Endodermal cell (in vitro differentiated cells): ENCODE measurements around the gene DLD. TPM values are rescaled to one million over a fixed set of nuclear protein-coding genes. Genes with fewer than 3 reads are reported as not detected.

Experiments
- DNase-seq: peaks from one replicate; pipeline ENCODE4 v3.0.0-alpha.2; 2017
- H3K27ac ChIP-seq: 2 replicates; pipeline ENCODE4 v1.5.1; 2013; ENCODE audit warnings: mild to moderate bottlenecking, low read depth, low read length, moderate library complexity
- H3K27me3 ChIP-seq: 2 replicates; pipeline ENCODE4 v1.6.1; 2013; ENCODE audit warnings: mild to moderate bottlenecking, low read length, moderate library complexity; ENCODE audit not compliant: insufficient read depth, control insufficient read depth, poor library complexity, severe bottlenecking
- H3K36me3 ChIP-seq: 2 replicates; pipeline ENCODE4 v1.7.0; 2013; ENCODE audit warnings: mild to moderate bottlenecking, low read length, moderate library complexity; ENCODE audit not compliant: control insufficient read depth, insufficient read depth
- H3K4me1 ChIP-seq: one replicate; pipeline ENCODE4 v1.7.0; 2013; ENCODE audit warnings: low read length; ENCODE audit not compliant: control insufficient read depth, insufficient read depth
- H3K4me3 ChIP-seq: 2 replicates; pipeline ENCODE4 v1.5.1; 2013; ENCODE audit warnings: mild to moderate bottlenecking, low read length, moderate library complexity
- H3K9ac ChIP-seq: 2 replicates; pipeline ENCODE4 v1.6.1; 2013; ENCODE audit warnings: mild to moderate bottlenecking, low read length, moderate library complexity; ENCODE audit not compliant: poor library complexity, severe bottlenecking; ENCODE audit errors: extremely low read depth
- H3K9me3 ChIP-seq: 2 replicates; pipeline ENCODE4 v1.6.1; 2013; ENCODE audit warnings: mild to moderate bottlenecking, low read length, moderate library complexity; ENCODE audit not compliant: control insufficient read depth
- H3K27ac Mint-ChIP-seq: 2 replicates; pipeline ENCODE4 v1.8.0; 2020; ENCODE audit warnings: mixed read lengths
- H3K27me3 Mint-ChIP-seq: 2 replicates; pipeline ENCODE4 v1.8.0; 2021; ENCODE audit warnings: mild to moderate bottlenecking, mixed read lengths; ENCODE audit not compliant: insufficient read depth
- H3K36me3 Mint-ChIP-seq: 2 replicates; pipeline ENCODE4 v1.8.0; 2020; ENCODE audit warnings: low read depth, mixed read lengths
- H3K4me1 Mint-ChIP-seq: 2 replicates; pipeline ENCODE4 v1.8.0; 2020; ENCODE audit warnings: mixed read lengths
- H3K4me3 Mint-ChIP-seq: 2 replicates; pipeline ENCODE4 v1.8.0; 2020; ENCODE audit warnings: mild to moderate bottlenecking, moderate library complexity, mixed read lengths
- H3K9me3 Mint-ChIP-seq: 2 replicates; pipeline ENCODE4 v1.8.0; 2020; ENCODE audit warnings: mild to moderate bottlenecking, mixed read lengths
- WGBS, 2 experiments: methylation state at CpG; one replicate each; pipeline versions ENCODE4 v1.1.5 to v1.1.7; 2013; ENCODE audit warnings: missing lambda C conversion rate in 2 of 2, mixed read lengths in 1 of 2; ENCODE audit not compliant: insufficient coverage in 1 of 2, insufficient read length in 1 of 2; 5-methylcytosine and 5-hydroxymethylcytosine counted together
- total RNA-seq, 2 donors: library from RNA; stranded (reverse); fragmentation: NEBNext Ultra II Directional in 1 of 2; extraction: Animal tissue kit (Norgen Biotek cat#: 25700) in 1 of 2; gene quantifications; 2 replicates in 1 of 2; 3 replicates in 1 of 2; pipeline ENCODE4 v1.2.1, GENCODE V29; 2021
- TF ChIP-seq, protein P1 (sequence below): fragments of 200-600 bp; sonication (generic); conservative IDR thresholded peaks from 2 replicates; pipeline ENCODE4 v1.5.0; 2021; ENCODE audit warnings: antibody characterized with exemption, mild to moderate bottlenecking

Gene DLD
- total RNA-seq, 2 donors from 2014 or later, result 82.4 to 82.5 TPM

DNA sequence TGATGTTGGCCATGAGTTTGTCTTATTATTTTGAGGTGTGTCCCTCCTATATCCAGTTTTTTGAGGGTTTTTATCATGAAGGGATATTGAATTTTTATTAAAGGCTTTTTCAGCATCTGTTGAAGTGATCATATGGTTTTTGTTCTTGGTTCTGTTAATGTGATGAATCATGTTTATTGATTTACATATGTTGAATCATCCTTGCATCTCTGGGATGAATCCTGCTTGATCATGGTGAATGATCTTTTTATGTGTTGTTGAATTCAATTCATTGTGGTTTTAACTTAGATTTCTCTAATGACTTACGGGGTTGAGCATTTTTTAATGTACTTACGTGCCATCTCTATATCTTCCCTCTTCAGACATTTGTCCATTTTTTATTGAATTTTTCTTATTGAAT lies 22.9 kb downstream of the DLD start:
- H3K27ac Mint-ChIP-seq, result no peak overlapping the region
- no peak for DNase-seq
- Histone ChIP-seq H3K4me1 (no peaks in the 10 kb centered on the region), H3K36me3 (peaks cover 86% of the 10 kb centered on the region), H3K9me3 (no peaks in the 10 kb centered on the region), H3K9ac (no peak overlapping the region), H3K4me3 (no peak overlapping the region), H3K27me3 (no peaks in the 10 kb centered on the region), H3K27ac (no peak overlapping the region)
- H3K9me3 Mint-ChIP-seq, result peaks cover 3% of the 10 kb centered on the region
- H3K4me3 Mint-ChIP-seq, result no peak overlapping the region
- H3K27me3 Mint-ChIP-seq, result no peaks in the 10 kb centered on the region
- WGBS, 2 experiments, result 100% methylated on average over 1 of the region's 2 CpGs; no CpG with 5 or more reads in 1 of the 2 experiments
- H3K36me3 Mint-ChIP-seq, result peaks cover 66% of the 10 kb centered on the region
- H3K4me1 Mint-ChIP-seq, result no peaks in the 10 kb centered on the region
- TF ChIP-seq, protein P1, sequence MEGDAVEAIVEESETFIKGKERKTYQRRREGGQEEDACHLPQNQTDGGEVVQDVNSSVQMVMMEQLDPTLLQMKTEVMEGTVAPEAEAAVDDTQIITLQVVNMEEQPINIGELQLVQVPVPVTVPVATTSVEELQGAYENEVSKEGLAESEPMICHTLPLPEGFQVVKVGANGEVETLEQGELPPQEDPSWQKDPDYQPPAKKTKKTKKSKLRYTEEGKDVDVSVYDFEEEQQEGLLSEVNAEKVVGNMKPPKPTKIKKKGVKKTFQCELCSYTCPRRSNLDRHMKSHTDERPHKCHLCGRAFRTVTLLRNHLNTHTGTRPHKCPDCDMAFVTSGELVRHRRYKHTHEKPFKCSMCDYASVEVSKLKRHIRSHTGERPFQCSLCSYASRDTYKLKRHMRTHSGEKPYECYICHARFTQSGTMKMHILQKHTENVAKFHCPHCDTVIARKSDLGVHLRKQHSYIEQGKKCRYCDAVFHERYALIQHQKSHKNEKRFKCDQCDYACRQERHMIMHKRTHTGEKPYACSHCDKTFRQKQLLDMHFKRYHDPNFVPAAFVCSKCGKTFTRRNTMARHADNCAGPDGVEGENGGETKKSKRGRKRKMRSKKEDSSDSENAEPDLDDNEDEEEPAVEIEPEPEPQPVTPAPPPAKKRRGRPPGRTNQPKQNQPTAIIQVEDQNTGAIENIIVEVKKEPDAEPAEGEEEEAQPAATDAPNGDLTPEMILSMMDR, result no peak

DNA sequence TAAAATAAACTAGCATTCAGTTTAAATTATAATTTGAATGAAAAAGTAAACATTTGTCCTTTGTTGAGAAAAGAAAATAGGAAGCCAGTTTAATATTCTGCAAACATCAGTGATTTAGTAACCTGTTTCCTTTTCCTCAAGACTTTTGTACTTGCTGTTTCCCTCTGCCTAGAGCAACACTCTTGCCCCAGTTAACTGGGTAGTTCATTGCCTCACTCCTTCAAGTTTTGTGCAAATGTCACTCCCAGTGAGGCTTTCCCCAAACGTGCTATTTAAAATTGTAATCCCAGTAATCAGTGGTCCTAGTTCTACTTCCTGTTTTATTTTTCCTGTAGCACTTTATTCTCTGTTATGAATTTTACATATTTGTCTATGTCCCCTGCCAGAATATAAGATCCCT lies 23.8 kb downstream of the DLD start:
- no peaks in the 10 kb centered on the region for H3K27me3 ChIP-seq
- Mint-ChIP-seq H3K4me3 (no peak overlapping the region), H3K4me1 (no peaks in the 10 kb centered on the region), H3K27me3 (no peaks in the 10 kb centered on the region), H3K9me3 (peaks cover 3% of the 10 kb centered on the region), H3K36me3 (peaks cover 64% of the 10 kb centered on the region), H3K27ac (no peak overlapping the region)
- DNase-seq, result no peak
- peaks cover 86% of the 10 kb centered on the region for H3K36me3 ChIP-seq
- no peak overlapping the region for H3K9ac ChIP-seq
- H3K9me3 ChIP-seq, result no peaks in the 10 kb centered on the region
- H3K4me1 ChIP-seq, result no peaks in the 10 kb centered on the region
- TF ChIP-seq, protein P1, result no peak
- H3K4me3 ChIP-seq, result no peak overlapping the region
- WGBS, 2 experiments, result 67 to 82% methylated on average over 1 of the region's 1 CpG
- no peak overlapping the region for H3K27ac ChIP-seq

DNA sequence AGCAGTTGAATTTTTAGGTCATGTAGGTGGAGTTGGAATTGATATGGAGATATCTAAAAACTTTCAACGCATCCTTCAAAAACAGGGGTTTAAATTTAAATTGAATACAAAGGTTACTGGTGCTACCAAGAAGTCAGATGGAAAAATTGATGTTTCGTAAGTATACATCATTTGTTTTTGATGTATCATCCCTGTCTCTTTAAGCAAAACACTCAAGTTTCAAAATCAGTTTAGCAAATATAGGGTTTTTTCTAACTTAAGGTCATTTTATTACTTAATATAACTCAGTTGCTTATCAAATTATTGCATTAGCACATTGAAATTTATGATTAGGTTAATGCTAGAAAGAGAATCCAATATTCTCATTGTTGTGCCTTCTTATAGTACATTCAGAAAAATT lies 24.6 kb downstream of the DLD start:
- H3K36me3 ChIP-seq, result peaks cover 86% of the 10 kb centered on the region
- TF ChIP-seq, protein P1, result no peak
- DNase-seq, result no peak
- Mint-ChIP-seq H3K36me3 (peaks cover 64% of the 10 kb centered on the region), H3K9me3 (peaks cover 3% of the 10 kb centered on the region), H3K27me3 (no peaks in the 10 kb centered on the region), H3K4me3 (no peak overlapping the region), H3K27ac (no peak overlapping the region), H3K4me1 (no peaks in the 10 kb centered on the region)
- WGBS, 2 experiments, result 98 to 100% methylated on average over 1 to 2 of the region's 2 CpGs
- no peaks in the 10 kb centered on the region for H3K9me3 ChIP-seq
- no peak overlapping the region for H3K27ac ChIP-seq
- H3K9ac ChIP-seq, result no peak overlapping the region
- no peak overlapping the region for H3K4me3 ChIP-seq
- H3K4me1 ChIP-seq, result no peaks in the 10 kb centered on the region
- H3K27me3 ChIP-seq, result no peaks in the 10 kb centered on the region
